ENCODE measurements around the gene CELA2B.
"Not testable (repeated sequence)": the region's sequence is repeated elsewhere in the genome, so short reads cannot be mapped to it uniquely, and the experiment has no call there.

GRCh38 chr1:15434739-15435138 lies 41.2 kb upstream of the CELA2B start:
- not testable (repeated sequence) for TF ChIP-seq CTCF, POLR2A (IDR thresholded peaks at IDR 0.05)
